ENCODE results near the gene RYR1. TPM values are rescaled to one million over a fixed set of nuclear protein-coding genes. Genes with fewer than 3 reads are reported as not detected.
"Not testable (repeated sequence)": the region's sequence is repeated elsewhere in the genome, so short reads cannot be mapped to it uniquely, and the experiment has no call there.

RYR1 gene
- total RNA-seq, 6 experiments from 2014 or later: 0.12 to 1.1 (median 0.49) TPM

DNA sequence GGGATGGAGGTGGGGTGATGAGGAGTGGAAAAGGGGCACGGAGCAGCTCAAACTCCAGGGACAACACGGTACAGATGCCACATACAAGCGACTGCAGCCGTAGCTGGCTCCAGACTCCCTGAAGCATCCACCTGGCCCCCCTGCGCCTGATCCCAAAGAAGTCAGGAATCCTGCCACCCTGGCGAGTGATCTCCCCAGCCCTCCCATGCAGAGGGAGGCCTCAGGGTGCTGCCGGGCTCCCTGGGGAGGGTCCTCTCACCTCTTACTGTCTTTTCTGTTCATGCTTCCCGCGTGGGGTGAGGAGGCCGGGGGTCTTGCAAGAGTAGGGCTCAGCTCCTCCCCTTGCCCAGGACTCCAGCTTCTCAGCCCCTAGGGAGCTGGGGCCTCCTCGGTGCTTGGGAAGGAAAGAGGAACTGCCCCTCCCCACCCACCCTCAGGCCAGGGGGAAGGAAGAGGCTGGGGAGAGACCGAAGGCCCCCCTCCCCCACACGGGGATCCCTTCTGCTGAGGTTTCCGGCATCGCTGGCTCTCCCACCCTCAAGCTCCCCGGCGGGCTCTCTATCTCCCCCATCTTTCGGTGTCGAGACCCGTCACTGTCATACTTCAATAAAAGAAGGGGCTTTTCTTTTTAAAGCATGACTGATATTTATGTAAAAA is 7.6 kb upstream of the RYR1 start, which contains the start of gene RASGRP4:
RASGRP4 (minus strand) TSS at position 410 of the 657 bp plus-strand sequence; CDS start at position 282, 128 bp downstream.
- WGBS (ENCODE audit: insufficient coverage, low coverage, low lambda C conversion rate, missing lambda C conversion rate): 12% methylated on average over 10 of the region's 20 CpGs
- H3K4me3 ChIP-seq: peak within 1 kb of the TSS in 2 of 3 donors; percentile 25 to 38
- peak; percentile 49 to 61 (median 57) for DNase-seq
- no peaks in the 10 kb centered on the region for H3K9me3 ChIP-seq
- TF ChIP-seq POLR2A (IDR thresholded peaks at IDR 0.05): no peak
- TF ChIP-seq, protein P1, sequence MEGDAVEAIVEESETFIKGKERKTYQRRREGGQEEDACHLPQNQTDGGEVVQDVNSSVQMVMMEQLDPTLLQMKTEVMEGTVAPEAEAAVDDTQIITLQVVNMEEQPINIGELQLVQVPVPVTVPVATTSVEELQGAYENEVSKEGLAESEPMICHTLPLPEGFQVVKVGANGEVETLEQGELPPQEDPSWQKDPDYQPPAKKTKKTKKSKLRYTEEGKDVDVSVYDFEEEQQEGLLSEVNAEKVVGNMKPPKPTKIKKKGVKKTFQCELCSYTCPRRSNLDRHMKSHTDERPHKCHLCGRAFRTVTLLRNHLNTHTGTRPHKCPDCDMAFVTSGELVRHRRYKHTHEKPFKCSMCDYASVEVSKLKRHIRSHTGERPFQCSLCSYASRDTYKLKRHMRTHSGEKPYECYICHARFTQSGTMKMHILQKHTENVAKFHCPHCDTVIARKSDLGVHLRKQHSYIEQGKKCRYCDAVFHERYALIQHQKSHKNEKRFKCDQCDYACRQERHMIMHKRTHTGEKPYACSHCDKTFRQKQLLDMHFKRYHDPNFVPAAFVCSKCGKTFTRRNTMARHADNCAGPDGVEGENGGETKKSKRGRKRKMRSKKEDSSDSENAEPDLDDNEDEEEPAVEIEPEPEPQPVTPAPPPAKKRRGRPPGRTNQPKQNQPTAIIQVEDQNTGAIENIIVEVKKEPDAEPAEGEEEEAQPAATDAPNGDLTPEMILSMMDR (IDR thresholded peaks at IDR 0.05): no peak
- peak; percentile 61 to 72 (median 66) for ATAC-seq
- intact Hi-C loops (cut with DNase I): no loop called here
- no peaks in the 10 kb centered on the region for H3K27me3 ChIP-seq
- no peaks in the 10 kb centered on the region for H3K4me1 ChIP-seq
- no peaks in the 10 kb centered on the region for H3K36me3 ChIP-seq
- no peak within 1 kb of the TSS for H3K27ac ChIP-seq

DNA sequence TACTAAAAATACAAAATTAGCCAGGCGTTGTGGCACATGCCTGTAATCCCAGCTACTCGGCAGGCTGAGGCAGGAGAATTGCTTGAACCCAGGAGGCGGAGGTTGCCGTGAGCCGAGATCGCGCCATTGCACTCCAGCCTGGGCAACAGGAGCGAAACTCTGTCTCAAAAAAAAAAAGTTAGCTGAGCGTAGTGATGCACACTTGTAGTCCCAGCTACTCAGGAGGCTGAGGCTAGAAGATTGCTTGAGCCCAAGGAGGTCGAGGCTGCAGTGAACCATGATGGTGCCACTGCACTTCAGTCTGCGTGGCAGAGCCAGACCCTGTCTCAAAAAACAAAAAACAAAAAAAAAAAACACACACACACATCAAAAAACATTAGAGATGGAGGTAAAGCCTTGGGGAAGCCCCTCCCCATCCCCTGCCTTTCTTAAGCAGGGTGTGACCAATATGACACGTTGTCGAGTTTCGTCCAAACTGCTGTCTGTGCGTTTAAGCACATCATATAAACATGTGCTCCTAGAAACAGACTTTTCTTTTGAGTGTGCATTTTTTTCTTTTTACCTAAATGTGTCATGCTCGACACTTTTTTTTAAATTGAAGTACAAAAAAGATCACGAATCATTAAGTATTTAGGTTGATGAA is 6.3 kb upstream of the RYR1 start:
- 38% methylated on average over 10 of the region's 17 CpGs for WGBS (ENCODE audit: insufficient coverage, low coverage, low lambda C conversion rate, missing lambda C conversion rate)
- DNase-seq; intact Hi-C loops (cut with DNase I); ATAC-seq; H3K27me3 ChIP-seq; H3K4me1 ChIP-seq; H3K27ac ChIP-seq; H3K36me3 ChIP-seq; H3K9me3 ChIP-seq; H3K4me3 ChIP-seq: not testable (repeated sequence)

DNA sequence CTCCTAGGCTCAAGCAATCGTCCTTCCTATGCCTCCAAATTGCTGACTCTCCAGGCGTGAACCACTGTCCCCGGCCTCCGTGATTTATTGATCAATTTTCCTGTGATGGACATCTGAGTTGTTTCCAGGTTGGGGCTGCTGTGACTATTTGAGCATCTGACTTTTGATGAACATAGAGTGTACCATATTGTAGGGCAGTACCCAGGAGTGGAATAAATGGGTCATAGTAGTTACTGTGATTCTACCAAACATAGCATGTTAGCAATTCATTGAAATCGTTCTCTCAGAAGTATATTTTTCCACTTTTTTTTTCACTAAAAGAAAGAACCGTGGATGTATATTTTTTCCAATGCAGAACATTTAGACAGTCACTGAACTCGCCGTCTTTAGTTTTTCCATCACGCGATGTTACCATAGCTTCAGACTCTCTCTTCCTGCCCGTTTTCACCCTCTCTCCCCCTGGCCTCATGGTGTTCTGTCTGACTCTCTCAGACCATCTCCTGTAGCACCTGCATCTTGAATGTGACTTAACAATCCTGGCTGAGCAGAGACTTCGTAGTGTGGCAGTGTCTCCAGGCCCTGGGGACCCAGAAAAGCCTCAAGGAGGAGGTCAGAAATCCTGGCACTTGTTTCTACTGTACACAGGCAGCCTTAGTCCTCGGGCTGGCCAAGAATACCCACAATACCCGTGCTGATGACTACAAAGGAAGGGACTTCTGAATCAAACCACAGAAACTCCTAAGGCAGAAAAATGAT is 4.3 kb upstream of the RYR1 start:
- Histone ChIP-seq H3K36me3 (no peaks in the 10 kb centered on the region), H3K4me3 (no peak overlapping the region), H3K27ac (no peak overlapping the region), H3K9me3 (no peaks in the 10 kb centered on the region), H3K4me1 (no peaks in the 10 kb centered on the region), H3K27me3 (no peaks in the 10 kb centered on the region)
- intact Hi-C loops (cut with DNase I): no loop called here
- WGBS (ENCODE audit: insufficient coverage, low coverage, low lambda C conversion rate, missing lambda C conversion rate): 36% methylated on average over 14 of the region's 14 CpGs
- TF ChIP-seq, protein P1 (IDR thresholded peaks at IDR 0.05): no peak
- TF ChIP-seq POLR2A (IDR thresholded peaks at IDR 0.05): no peak
- no peak for DNase-seq
- no peak for ATAC-seq

DNA sequence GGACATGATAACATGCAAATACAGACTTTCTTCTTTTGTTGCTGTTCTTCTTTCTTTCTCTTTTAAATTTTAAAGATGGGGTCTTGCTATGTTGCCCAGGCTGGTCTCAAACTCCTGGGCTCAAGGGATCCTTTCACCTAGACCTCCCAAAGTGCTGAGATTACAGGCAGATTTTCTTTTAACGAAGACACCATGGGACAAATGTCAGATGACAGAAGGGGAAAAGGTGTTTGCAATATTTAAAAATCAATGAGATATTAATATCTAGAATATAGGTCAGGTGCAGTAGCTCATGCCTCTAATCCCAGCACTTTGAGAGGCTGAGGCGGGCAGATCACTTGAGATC is 3.7 kb upstream of the RYR1 start:
- Histone ChIP-seq H3K4me3 (no peak overlapping the region), H3K27ac (no peak overlapping the region), H3K4me1 (no peaks in the 10 kb centered on the region), H3K9me3 (no peaks in the 10 kb centered on the region), H3K27me3 (peaks cover 3 to 4% of the 10 kb centered on the region in 2 donors), H3K36me3 (no peaks in the 10 kb centered on the region)
- no peak for TF ChIP-seq POLR2A (IDR thresholded peaks at IDR 0.05)
- TF ChIP-seq, protein P1 (IDR thresholded peaks at IDR 0.05): no peak
- intact Hi-C loops (cut with DNase I): no loop called here
- ATAC-seq (no peak), DNase-seq (no peak)
- WGBS (ENCODE audit: insufficient coverage, low coverage, low lambda C conversion rate, missing lambda C conversion rate): 62% methylated on average over 2 of the region's 2 CpGs

DNA sequence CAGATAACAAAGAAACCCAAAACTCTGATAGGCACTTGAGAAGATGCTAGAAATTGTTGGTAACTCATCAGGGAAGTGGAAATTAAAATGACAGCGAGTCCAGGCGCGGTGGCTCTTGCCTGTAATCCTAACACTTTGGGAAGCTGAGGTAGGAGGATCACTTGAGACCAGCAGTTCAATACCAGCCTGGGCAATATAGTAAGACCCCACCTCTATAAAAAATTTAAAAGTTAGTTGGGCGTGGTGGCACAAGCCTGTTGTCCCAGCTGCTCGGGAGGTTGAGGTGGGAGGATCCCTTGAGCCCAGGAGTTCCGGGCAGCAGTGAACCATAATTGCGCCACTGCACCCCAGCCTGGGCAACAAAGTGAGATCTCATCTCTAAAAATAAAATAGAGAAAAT is 2.6 kb upstream of the RYR1 start:
- H3K36me3 ChIP-seq: no peaks in the 10 kb centered on the region
- TF ChIP-seq POLR2A (IDR thresholded peaks at IDR 0.05): no peak
- TF ChIP-seq, protein P1 (IDR thresholded peaks at IDR 0.05): no peak
- no peak overlapping the region for H3K27ac ChIP-seq
- no peaks in the 10 kb centered on the region for H3K4me1 ChIP-seq
- WGBS (ENCODE audit: insufficient coverage, low coverage, low lambda C conversion rate, missing lambda C conversion rate): 79% methylated on average over 4 of the region's 7 CpGs
- intact Hi-C loops (cut with DNase I): no loop called here
- no peaks in the 10 kb centered on the region for H3K9me3 ChIP-seq
- H3K4me3 ChIP-seq: no peak overlapping the region
- ATAC-seq (no peak), DNase-seq (no peak)
- peaks cover 4 to 7% of the 10 kb centered on the region in 2 donors for H3K27me3 ChIP-seq

Measured in right lobe of liver (tissue), 6 donors.